Vagina (tissue), 2 donors: ENCODE data around the gene POLR1B.

Experiments
- CTCF ChIP-seq, 3 experiments: fragments of 450-650 bp in 2 of 3; fragments of 200-600 bp in 1 of 3; sonication (generic) in 1 of 3; IDR thresholded peaks; one replicate each; pipeline ENCODE4 v1.5.1; 2017 to 2019; ENCODE audit warnings: antibody characterized with exemption in 3 of 3, mild to moderate bottlenecking in 2 of 3, moderate library complexity in 2 of 3
- POLR2A ChIP-seq, 2 donors: fragments of 450-650 bp; IDR thresholded peaks; one replicate each; pipeline ENCODE4 v1.6.1; 2017; ENCODE audit warnings: antibody characterized with exemption in 2 of 2, mild to moderate bottlenecking in 2 of 2, moderate library complexity in 2 of 2
- POLR2AphosphoS5 ChIP-seq, 2 donors: sonication (generic); formaldehyde crosslinking; IDR thresholded peaks; one replicate each; pipeline ENCODE4 v1.9.0; 2017; ENCODE audit warnings: antibody characterized with exemption in 2 of 2, mild to moderate bottlenecking in 2 of 2, low read depth in 1 of 2; ENCODE audit not compliant: insufficient read depth in 1 of 2

- TF ChIP-seq CTCF (IDR thresholded peaks at IDR 0.05) (no peak), POLR2A (IDR thresholded peaks at IDR 0.05) (no peak), POLR2AphosphoS5 (IDR thresholded peaks at IDR 0.05; ENCODE audit: insufficient read depth in 1 of 2, low read depth in 1 of 2) (no peak)
These were observed 62.7 kb downstream of the POLR1B start for GRCh38 chr2:112604952-112605351.
